Measurements from ENCODE around the gene SLX4IP.
"Not testable (repeated sequence)": the region's sequence is repeated elsewhere in the genome, so short reads cannot be mapped to it uniquely, and the experiment has no call there.

The SLX4IP gene

DNA sequence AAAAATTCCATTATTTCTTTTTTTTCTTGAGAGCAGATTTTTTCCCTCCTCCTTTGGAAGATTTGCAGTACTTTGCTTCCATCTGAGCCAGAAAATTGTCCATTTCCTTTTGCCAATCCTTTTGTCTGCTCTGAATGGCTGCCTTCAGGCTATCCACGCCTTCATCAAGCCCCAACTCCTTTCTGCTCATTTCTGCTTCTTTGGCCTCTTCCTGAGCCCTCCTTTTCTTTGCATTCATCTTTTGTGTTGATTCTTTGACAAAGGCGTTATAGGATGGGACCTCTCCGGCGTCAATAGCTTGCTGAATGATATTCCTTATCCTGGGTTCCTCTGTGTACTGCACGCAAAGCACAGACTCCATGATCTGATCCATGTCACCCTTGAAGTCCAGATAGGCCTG is 178.3 kb downstream of the SLX4IP start:
- DNase-seq = not testable (repeated sequence)

DNA sequence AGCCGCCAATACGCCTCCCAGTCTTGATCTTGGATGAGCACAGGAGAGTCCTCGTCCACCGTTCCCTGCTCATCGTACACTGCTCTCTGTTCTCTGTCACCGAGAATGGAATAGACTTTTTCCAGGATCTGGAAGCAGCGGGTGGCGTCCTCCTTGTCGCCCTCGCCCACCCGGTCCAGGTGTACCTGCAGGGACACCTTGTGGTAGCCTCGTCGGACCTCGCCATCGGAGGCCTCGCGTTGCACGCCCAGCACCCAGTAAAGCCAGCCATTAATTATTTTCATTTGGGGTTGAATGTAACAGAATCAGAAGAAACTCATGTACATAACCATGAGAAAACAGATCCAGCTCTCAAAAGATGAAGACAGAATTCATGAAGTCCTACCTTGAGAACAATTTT is 178.8 kb downstream of the SLX4IP start:
- no peak for DNase-seq

DNA sequence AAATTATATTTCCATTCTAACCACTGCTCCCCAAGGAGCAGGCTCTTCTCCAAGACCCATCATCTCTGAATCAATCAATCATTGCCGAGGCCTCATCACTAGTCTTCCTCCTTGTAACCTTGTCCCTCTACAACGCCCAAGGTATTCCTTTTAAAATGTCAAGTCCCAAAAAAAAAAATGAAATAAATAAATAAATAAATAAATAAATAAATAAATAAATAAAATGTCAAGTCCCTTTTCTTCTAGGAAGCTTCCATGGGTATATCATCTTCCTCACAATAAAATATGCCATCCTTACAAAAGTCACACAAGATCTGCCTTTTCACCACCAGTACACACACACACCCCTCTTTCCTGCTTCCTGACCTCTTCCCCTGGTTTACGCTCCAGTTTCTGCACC is 181.1 kb downstream of the SLX4IP start:
- no peak for DNase-seq

DNA sequence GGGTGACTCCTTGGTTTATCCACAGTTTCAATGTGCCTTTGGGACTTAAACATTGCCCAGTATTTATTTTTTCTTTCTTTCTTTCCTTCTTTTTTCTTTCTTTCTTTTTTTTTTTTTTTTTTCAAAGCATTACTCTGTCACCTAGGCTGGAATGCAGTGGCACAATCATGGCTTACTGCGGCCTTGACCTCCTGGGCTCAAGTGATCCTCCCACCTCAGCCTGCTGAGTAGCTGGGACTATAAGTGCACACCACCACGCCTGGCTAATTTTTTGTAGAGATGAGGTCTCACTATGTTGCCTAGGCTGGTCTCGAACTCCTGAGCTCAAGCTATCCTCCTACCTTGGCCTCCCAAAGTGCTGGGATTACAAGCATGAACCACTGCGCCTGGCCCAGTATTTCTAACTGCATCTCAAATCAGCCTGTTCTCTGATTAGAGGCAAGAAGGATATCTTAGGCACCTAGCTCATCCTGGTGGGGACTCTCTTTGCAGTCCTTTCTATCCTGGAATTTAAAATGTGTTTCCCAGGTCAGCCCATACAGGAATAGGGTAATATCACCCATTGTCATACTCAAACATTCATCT is 182.5 kb downstream of the SLX4IP start:
- DNase-seq = not testable (repeated sequence)

DNA sequence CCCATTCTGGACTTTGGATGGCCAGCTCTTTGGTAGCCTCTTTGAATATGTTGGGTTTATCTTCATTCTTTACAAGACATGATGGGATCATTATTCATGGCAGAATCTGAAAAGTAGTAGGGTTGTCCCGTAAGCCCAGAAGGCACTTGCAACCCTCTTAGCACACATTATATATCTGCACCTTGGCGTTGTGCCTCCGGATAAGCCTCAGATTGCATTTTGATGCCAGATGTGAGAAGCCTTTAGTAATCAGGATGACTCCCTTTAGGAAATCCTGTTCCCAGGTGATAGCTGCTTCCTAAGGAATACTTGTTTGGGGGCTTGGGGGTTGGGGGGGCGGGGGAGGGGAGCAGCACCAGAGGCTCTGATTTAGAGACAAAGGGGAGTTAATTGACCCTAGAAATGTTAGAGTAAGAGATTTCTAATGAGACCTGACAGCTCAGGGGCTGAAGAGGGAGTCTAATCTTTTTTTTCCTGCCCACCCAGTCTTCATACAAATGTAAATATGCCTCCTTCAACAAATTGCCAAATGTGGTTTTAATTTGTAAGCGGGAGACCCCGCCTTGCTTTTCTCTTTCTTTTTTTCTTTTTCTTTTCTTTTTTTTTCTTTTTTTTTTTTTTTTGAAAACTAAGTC is 183.6 kb downstream of the SLX4IP start:
- no peak for DNase-seq

DNA sequence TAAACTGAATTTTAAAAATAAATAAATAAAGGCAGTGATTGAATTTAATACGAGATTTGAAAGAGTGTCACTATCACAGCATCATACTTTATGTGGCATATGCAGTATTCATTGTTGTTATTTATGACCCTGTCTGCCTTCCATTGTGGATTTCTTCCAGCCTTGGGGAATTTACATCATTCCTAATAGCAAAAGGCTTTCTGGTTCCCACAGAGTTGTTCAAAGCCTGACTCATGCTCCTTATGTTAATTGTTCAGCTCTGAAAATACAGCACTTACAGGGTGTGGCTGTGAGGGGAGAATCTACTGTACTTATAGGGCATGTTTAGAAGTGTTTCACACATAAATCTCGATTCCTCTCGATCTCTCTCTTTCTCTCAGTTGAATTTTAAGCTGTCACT is 184.3 kb downstream of the SLX4IP start:
- DNase-seq = no peak

DNA sequence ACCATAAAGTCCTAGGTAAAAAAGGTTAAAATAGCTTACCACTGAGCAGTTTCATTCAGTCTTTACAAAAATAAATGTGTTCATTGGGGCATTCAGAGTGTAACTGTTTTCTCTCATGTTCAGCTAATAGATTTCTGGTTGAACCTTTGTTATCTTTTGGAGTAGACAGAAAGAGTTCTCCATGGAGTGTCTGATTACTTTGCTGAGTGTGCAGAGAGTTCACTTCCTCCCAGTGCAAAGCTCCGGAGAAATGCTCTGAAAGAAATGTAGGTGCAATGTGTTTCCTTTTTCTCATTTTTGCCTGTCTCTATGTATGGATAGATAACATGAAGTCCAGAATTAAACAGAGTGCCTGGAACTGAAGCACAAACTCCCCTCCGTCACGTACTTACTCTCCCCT is 186.0 kb downstream of the SLX4IP start:
- no peak for DNase-seq

DNA sequence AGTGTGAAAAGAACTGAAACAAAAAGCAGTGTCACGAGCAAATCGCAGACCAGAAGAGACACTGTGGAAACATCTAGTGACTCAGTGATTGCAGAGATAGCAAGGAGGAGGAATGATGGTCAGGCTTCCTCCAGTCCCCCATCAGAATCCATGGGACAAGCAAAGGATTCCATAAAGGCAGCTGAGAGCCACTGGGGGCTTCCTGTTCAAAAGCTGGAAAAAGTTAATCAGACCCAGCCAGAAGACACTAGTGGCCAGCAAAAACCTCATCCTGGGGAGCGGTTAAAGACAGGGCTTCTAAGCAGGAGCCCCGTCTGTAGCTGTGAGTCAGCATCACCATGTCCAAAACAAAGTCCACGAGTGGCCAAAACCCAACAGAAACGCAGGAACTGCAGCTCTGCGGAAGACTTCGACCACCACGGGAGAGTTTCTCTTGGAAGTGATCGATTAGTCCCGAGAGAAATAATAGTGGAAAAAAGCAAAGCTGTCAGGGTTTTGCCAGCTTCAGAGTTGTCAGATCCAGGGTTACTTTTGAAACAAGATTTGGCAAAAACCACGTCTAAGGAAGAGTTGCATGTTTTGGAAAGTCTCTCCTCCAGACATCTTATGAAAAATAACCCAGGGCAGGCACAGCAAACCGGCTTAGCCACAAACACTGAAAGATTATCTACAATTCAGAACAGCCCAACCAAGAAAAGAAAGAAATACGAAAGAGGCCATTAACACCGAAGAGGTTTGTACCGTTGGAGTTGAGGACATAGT is 187.7 kb downstream of the SLX4IP start:
- DNase-seq = no peak

DNA sequence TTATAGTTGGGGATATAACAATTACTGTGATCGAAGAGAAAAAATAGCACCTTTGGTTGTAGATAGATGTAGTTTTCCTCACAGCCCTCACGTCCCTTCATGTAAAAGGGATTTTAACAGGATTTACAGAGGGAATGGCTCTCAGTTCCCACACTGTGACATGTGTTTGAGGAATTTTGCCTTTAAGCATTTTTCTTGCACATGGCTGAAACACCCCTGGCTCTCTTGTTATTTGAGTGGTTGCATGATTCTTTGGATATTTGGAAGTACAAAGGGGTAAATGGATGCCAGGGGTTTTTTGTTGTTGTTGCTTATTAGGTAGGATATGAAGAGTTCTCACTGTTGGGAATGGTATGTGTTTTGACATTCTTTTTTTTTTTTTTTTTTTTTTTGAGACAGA is 190.5 kb downstream of the SLX4IP start:
- DNase-seq = no peak

DNA sequence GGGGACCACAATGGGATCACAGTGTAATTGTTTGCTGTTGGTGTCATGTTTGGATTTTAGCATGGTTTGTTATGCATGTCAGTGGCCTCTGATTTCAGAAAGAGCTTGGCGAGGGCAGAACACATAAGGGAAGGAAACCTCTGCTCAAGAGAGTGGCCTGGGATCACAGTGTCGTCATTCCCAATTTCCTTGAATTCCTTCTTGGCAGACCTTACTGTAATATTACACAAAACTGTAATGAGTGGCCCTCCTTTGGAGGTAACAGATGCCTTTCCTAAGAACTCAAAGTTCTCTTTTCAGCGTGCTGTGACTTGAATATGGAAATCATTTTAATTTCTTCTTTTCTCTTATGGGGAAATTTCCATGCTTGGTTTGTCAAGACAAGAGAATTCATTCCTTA is 191.8 kb downstream of the SLX4IP start:
- no peak for DNase-seq

DNA sequence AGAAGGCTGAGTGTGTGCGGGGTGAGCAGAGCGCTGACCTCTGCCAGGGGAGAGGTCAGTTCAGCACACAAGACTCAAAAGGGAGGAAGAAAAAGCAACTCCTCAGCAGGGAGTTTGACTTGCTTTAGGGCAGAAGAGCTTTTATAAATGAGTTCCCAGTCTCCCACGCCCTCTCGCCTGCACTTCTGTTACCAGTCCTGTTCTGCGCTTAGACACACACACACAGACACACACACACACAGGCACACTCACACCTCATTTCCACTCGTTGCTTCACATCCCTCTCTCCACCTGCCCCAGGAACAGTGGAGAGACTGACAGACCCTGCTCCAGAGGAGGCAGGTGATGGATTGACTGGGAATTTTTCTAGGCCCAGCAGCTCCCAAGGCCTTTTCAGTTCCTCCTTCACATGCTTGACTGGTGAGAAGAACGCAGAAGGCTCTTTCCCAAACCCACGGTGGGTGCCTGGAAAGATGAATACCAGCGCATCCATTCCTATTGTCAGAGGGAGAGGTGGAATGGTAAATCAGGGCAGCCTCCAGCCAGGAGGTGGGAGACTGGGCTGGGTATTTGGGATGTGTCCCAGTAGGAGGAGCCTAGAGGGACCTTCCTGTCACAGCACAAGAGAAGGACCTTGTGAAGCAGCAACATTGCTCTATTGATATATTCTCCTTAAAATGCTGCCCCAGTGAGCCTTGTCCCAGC is 195.0 kb downstream of the SLX4IP start:
- DNase-seq = no peak

DNA sequence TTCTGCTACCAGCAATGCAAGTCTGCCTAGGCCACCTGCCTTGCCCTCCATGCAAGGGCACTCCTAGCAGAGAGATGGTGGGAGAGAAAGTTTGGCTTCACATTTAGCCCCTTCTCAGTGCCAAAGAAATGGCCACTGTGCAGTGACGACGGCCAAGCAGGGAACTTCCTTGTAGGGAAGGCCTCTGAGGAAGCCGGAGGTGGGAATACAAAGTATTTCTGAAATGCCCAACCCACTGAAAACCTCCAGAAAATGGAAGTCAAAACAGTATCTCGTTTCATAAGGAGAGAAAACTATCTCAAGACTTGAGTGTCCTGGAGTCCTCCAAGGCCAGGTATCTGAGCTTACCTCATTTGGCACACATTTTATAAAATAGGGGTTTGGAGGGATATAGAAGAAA is 196.0 kb downstream of the SLX4IP start:
- DNase-seq = no peak

DNA sequence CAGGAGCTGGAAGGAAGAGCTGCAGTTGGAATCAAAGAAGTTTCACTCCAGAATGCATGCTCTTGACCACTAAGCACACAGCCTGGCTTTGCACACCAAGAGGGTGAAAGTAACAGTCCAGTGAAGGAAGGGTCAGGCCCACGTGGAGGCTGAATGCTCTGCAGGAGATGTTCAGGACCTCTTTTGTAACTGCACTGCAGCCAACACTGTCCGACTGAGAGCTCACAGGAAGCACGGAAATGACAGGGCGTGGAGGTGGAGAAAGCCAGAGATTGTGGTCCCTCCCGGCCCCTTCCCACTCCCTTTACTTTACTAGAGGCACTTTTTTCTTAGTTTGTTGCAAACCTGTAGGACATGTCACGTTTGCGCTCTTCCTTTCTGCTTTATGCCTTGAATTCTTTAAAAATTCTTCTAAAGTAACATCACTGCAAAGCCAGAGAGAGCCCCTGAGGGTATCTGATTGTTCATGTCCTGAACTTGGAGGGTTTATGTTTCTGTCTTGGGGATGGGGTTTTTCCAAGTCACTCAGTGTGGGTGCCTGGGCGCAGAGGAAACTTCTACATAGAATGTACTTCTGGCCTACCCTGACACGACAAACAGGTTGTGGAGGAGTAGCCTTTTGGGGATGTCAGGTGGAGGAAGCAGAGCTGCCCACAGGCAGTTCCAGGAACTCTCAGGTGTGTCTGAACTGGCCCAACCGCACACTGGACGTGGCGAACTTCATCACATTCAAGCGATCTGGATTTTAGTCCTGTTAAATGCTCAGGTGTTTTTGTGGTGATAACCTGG is 197.8 kb downstream of the SLX4IP start:
- DNase-seq = no peak

DNA sequence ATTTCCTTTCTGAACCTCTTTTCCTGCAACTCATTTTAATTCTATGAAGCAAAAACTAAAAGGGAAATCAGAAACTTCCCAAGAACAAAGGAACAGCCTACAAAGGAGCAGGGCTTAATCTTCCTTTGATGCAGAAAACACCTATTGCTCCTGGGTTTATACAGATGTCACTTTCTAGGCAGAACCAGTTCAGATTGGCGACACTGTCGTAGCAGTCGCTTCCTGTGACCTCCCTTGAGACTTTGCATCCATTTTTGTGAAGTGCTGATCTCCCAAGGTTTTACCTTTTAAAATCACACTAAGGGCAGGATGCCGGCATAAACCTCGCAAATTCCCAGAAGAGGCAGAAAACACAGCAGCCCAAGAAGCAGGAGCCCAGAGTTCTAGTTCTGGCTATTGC is 198.6 kb downstream of the SLX4IP start:
- DNase-seq = no peak

DNA sequence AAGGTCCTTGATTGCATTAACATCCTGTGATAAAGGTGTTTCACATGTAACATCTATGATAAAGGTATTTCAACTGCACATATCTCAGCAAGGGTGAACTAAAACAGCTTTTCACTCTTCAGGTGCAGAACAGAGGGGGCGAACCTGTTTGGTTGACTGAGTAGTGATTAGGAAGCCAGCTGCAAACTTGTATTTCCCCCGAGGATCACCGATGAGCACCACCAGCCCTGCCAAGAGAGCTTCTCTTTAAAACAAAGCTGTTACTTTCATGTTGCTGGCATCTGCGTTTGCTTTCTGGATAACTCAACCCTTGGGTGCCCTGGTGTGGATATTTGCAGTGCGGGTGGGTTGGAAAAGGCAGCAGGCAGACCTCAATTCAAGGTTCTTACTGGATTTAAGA is 199.1 kb downstream of the SLX4IP start:
- no peak for DNase-seq

DNA sequence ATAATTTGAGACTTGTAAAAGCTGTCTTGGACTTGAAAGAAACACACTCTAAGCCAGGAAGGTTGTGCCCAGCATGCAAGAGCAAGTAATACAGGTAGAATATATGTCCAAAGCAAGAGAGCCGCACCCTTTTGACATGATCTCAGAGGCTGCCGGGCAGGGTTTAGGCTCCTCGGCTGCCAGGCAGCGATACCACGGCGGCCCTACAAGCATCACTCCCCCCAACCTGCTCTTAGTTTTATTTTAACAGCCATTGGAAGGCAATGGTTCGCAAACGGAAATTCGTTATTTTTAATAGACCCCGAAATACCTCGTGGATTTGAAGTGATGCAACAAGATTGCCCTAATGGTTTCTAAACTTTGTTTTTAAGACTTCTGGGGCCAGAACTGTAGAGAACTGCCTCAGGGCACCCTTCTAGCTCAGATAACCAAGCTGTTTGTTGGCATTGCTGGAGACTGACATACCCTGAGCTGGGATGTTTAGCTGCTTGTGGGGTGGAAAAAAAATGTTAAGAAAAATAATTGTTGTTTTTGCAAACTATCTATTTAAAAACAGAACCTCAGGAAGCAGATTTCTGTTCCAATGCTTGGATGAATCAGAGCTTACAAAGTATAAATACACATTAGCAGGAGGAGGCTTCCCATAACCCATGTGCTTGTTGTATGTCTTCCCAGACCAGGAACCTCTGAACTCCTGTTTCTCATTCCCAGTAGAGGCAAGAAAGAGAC is 199.7 kb downstream of the SLX4IP start:
- no peak for DNase-seq

DNA sequence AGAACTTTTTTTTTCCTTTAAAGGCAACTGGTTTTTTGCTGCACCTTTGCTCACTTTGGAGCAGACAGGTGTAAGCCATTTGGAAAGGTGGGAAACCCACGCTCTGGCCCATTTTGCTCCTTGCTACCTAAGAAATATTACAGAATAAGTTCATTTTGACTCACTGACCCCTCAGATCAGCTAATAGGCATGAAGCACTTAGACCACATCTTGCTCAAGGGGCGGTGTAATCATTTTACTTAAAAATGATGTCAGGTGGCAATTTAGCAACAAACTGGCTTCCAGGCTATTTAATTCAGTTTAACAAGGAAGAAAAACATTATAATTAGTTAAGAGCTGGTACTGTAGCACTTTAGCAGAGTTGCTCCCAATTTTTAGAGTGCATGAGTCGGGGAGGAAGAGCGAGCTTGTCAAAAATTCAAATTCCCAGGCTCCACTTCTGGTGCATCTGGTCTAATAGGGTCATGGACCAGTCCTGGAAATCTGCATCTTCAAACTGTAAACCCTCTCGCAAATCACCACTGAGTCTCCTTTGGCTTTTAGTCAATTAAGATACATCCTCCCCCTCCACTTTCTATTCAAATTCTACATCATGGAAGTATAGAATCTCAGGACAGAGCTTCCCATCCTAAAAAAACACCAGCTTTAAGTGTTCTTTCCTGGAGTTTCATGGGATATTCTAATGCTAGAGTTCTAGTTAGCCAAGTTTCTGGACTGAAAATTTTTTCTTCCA is 200.5 kb downstream of the SLX4IP start:
- no peak for DNase-seq

DNA sequence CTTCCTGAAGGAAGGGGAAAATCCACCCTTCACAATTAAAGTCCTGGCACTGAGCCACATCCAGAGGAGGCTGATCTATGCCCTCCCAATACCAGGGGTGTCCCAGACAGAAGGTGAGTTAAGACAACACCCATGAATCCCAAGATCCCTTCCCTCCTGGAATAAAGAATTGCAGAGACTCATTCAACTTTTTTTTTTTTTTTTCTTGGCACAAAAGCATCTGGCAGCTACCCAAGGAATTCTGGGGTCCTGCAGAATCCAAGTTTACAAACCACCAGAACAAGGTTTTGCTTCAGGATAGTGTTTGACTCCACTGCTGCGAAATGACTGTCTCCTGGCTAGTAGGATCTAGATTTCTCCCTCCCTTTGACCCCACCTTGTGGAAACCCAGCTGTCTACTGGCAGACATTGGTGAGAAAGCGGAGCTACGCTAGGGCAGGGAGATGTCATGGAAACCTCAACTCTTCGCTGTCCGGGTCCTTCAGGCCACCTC is 201.3 kb downstream of the SLX4IP start:
- no peak for DNase-seq

DNA sequence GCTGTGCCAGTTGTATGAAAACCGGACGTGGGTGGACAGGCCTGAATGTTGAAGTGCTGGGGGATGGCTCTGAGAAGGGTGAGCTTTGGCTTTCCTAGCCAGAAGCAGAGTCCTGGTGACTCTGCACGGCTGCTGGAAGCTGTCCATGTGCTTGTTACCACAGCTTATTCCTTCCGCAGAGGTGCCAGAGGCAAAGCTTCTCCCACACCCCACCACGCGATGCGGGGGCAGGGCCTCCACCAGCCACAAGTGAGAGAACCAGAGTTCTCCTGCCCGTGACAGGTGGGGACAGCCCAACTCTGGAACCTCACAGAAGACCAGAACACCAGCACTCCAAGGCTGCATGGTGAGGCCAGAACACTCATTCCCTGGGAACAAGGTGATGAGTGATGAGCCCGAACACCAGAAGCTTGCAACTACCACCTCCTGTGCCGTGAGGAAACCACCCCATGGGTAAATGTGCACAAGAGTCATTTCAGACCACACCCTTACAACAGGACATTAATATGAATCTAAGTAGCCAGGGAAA is 202.0 kb downstream of the SLX4IP start:
- no peak for DNase-seq

DNA sequence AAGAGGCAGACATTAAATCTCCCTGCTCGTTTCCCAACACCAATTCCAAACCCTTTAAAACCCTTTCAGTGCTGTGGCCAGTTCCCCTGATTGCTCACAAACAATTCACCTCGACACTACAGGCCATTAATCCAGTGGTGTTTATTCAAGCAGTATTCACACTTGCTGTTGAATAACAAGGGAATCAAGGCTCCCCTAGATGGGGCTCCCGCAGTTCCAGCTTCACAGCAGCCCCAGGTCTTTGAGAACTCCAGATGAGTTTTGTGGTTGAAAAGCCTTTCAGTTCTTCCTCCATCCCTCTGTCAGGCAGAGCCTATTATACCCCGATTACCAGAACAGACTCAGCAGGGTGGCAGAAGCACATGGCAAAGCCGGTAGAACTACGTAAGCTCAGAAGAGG is 202.5 kb downstream of the SLX4IP start:
- no peak for DNase-seq

DNA sequence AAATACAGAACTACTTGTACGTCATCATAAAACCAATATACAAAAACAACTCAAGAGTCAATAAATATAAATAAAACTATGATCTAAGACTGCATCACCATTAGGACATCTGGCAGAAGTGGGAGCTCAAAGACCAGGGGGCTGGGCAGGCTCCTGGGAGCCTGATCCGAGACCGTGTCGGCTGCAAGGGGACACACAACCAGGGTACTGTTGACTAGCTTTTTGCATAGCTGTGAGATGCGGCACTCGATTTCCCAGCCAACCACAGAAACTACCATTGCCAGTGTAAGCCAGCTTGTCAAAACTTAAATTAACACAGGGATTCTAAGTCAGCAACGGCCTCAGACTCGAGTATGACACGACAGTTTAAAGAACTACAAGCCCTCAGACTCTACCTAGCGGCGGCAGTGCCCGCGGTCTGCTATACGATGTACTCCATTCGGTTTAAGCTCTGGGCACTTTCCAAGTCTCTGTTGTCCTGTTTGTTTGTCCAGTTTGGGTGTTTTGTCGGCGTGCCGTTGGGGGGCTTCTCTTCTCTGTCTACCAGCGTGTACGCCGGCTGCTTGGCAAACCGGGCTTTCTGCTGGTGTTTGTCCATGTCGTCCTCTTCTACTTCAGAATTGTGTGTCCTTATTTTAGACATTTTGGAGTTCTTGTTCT is 204.1 kb downstream of the SLX4IP start:
- no peak for DNase-seq
